Measurements from ENCODE around the gene MDH1B.
"Not testable (repeated sequence)": the region's sequence is repeated elsewhere in the genome, so short reads cannot be mapped to it uniquely, and the experiment has no call there.

Gene MDH1B

GRCh38 chr2:206766057-206766930 lies 1.2 kb upstream of the MDH1B start:
- no peak for DNase-seq

- peak; percentile 26 for DNase-seq
Observed at GRCh38 chr2:206764673-206765241, 371 bp downstream of the MDH1B start.

GRCh38 chr2:206756816-206757215 lies 8.3 kb downstream of the MDH1B start:
- DNase-seq = no peak

GRCh38 chr2:206740800-206741199 lies 24.3 kb downstream of the MDH1B start:
- no peak for DNase-seq

- DNase-seq = no peak
Observed at GRCh38 chr2:206739271-206739670, 25.9 kb downstream of the MDH1B start.

- DNase-seq = no peak
Observed at GRCh38 chr2:206736935-206737334, 28.2 kb downstream of the MDH1B start.

GRCh38 chr2:206733341-206733740 lies 31.8 kb downstream of the MDH1B start:
- no peak for DNase-seq

GRCh38 chr2:206728277-206729199 lies 36.6 kb downstream of the MDH1B start:
- DNase-seq = no peak

GRCh38 chr2:206727287-206727686 lies 37.8 kb downstream of the MDH1B start:
- DNase-seq = no peak

- no peak for DNase-seq
Observed at GRCh38 chr2:206723288-206723687, 41.8 kb downstream of the MDH1B start.

GRCh38 chr2:206721256-206721920 lies 43.7 kb downstream of the MDH1B start:
- no peak for DNase-seq

GRCh38 chr2:206718296-206718695 lies 46.8 kb downstream of the MDH1B start, which contains the start of gene DYTN:
DYTN (minus strand) TSS chr2:206718396; CDS start chr2:206718279, 117 bp downstream.
- no peak for DNase-seq

GRCh38 chr2:206716623-206717022 lies 48.5 kb downstream of the MDH1B start:
- DNase-seq = no peak

- not testable (repeated sequence) for DNase-seq
Observed at GRCh38 chr2:206715183-206715582, 49.9 kb downstream of the MDH1B start.

- no peak for DNase-seq
Observed at GRCh38 chr2:206713746-206714145, 51.4 kb downstream of the MDH1B start.

GRCh38 chr2:206708286-206708685 lies 56.8 kb downstream of the MDH1B start:
- no peak for DNase-seq

- DNase-seq = no peak
Observed at GRCh38 chr2:206707164-206707701, 57.9 kb downstream of the MDH1B start.

- DNase-seq = no peak
Observed at GRCh38 chr2:206701952-206702605, 63.0 kb downstream of the MDH1B start.

- DNase-seq = no peak
Observed at GRCh38 chr2:206700156-206700555, 65.0 kb downstream of the MDH1B start.

- no peak for DNase-seq
Observed at GRCh38 chr2:206698811-206699210, 66.3 kb downstream of the MDH1B start.

- no peak for DNase-seq
Observed at GRCh38 chr2:206696910-206697309, 68.2 kb downstream of the MDH1B start.

Measured in NCI-H69 (cell line).